Thyroid gland (tissue), 4 donors: ENCODE data around the gene TRAF5.
"Not testable (repeated sequence)": the region's sequence is repeated elsewhere in the genome, so short reads cannot be mapped to it uniquely, and the experiment has no call there.

Experiments used
- POLR2A ChIP-seq, 2 donors: fragments of 450-650 bp; IDR thresholded peaks; one replicate each; pipeline ENCODE4 v1.6.1; 2017; ENCODE audit warnings: antibody characterized with exemption in 2 of 2, mild to moderate bottlenecking in 2 of 2, moderate library complexity in 1 of 2
- TF ChIP-seq, protein P1 (sequence below), 6 experiments: fragments of 200-600 bp in 3 of 6; fragments of 450-650 bp in 3 of 6; sonication (generic) in 3 of 6; IDR thresholded peaks; one replicate each; pipeline ENCODE4 v1.5.1; 2016 to 2019; ENCODE audit warnings: antibody characterized with exemption in 6 of 6, mild to moderate bottlenecking in 2 of 6, inconsistent platforms in 1 of 6, moderate library complexity in 1 of 6

DNA sequence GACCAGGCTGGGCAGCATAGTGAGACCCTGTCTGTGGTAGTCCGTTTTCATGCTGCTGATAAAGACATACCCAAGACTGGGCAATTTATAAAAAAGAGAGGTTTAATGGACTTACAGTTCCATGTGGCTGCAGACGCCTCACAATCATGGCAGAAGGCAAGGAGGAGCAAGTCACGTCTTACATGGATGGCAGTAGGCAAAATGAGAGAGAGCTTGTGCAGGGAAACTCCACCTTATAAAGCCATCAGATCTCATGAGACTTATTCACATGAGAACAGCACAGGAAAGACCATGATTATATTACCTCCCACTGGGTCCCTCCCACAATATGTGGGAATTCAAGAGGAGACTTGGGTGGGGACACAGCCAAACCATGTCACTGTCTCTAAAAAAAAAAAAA is 25.4 kb downstream of the TRAF5 start:
- TF ChIP-seq, protein P1, sequence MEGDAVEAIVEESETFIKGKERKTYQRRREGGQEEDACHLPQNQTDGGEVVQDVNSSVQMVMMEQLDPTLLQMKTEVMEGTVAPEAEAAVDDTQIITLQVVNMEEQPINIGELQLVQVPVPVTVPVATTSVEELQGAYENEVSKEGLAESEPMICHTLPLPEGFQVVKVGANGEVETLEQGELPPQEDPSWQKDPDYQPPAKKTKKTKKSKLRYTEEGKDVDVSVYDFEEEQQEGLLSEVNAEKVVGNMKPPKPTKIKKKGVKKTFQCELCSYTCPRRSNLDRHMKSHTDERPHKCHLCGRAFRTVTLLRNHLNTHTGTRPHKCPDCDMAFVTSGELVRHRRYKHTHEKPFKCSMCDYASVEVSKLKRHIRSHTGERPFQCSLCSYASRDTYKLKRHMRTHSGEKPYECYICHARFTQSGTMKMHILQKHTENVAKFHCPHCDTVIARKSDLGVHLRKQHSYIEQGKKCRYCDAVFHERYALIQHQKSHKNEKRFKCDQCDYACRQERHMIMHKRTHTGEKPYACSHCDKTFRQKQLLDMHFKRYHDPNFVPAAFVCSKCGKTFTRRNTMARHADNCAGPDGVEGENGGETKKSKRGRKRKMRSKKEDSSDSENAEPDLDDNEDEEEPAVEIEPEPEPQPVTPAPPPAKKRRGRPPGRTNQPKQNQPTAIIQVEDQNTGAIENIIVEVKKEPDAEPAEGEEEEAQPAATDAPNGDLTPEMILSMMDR (IDR thresholded peaks at IDR 0.05) = not testable (repeated sequence)
- not testable (repeated sequence) for TF ChIP-seq POLR2A (IDR thresholded peaks at IDR 0.05)
